Superior temporal gyrus (tissue), 1 donor: ENCODE data around the gene ATP9A.
A peak's percentile ranks its signal among the peaks of the same experiment; 100 is the strongest.
"Not testable (repeated sequence)": the region's sequence is repeated elsewhere in the genome, so short reads cannot be mapped to it uniquely, and the experiment has no call there.

ENCODE experiments used
- DNase-seq: peaks from one replicate; pipeline ENCODE4 v3.0.0-alpha.2; 2016; ENCODE audit errors: extremely low spot score

Gene ATP9A

GRCh38 chr20:51767867-51768758, at the start of gene ATP9A:
Gene ATP9A, minus strand, starts transcription at chr20:51768390. Its CDS starts 21 bp downstream, at chr20:51768369.
- no peak for DNase-seq

DNA sequence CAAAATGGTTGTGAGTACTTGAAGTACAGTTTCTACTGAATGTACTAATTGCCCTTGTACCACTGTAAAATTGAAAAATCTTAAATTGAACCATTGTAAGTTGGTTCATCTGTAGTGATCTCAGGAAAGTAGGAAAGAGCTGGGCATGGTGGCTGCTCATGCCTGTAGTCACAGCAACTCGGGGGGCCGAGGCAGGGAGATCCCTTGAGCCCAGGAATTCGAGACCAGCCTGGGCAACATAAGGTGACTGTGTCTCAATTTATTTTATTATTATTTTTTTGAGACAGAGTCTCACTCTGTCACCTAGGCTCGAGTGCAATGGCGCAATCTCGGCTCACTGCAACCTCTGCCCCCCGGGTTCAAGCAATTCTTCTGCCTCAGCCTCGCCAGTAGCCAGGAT, 48.7 kb upstream of the ATP9A start:
- not testable (repeated sequence) for DNase-seq

GRCh38 chr20:51815383-51816076, 47.3 kb upstream of the ATP9A start:
- no peak for DNase-seq

GRCh38 chr20:51812861-51813260, 44.7 kb upstream of the ATP9A start:
- no peak for DNase-seq

DNA sequence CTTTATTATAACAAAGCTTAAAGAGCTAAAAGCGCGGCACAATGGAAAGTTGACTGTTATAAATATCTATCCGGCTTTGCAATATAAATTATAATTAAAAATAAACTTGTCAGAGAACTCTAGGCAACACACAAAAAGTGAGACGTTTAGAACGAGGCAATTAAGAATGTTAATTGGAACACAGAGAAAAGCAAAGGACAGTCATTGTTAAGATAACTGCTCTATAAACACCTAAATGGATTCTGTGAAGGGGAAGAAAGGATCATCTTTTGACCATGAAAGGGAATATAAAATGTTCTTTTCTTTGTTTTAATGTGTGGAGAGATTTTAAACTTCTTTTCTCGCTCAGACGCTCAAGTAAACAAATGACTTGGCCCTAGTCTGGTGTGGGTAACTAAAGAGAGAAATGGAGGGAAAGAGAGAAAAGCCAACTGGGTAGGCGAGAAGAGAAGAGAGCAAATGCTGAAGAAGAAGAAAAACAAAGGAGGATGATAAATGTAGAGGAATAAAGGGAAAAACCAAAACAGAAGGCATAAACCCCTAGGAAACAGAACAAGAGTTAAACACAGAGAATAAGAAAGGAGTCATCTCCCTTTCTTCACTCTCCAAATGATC, 43.4 kb upstream of the ATP9A start:
- DNase-seq: no peak

- no peak for DNase-seq
Observed at GRCh38 chr20:51811042-51811355, 42.8 kb upstream of the ATP9A start.

DNA sequence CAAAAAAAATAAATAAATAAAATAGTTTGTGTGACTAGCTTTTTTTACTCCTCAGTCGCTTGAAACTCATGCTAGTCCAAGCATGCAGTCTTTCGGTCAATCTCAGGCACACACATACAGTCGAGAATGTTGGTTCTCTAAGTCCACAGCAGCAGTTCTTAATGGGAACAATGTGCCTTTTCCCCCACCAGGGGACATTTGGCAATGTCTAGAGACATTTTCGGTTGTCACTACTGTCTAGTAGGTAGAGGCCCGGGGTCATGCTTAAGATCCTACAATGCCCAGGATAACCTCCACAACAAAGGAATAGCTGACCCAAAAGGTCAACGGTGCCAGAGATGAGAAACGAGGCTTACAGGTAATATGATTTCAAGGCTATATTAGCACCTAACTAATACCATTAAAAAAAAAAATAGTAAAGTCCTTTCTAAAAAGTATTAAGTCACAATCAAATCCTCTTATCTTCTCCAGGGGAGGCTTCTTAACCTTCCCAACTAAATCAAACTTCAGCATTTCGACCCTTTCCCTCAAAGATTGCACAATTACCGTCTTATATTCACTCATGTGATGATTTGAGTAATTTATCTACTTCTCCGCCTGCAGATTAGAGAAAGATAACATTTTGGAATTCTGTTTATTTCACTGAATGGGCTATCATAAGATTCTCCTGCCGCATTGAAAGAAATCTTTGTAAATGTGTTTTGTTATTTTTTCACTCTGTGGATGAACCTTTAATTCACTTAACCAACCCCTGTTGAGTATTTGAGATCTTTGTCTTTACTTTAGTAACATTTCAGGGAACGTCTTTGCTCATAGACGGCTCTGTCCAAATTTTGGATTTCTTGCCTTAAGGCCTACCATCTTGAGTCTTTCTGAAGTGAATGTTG, 42.2 kb upstream of the ATP9A start:
- DNase-seq: no peak

DNA sequence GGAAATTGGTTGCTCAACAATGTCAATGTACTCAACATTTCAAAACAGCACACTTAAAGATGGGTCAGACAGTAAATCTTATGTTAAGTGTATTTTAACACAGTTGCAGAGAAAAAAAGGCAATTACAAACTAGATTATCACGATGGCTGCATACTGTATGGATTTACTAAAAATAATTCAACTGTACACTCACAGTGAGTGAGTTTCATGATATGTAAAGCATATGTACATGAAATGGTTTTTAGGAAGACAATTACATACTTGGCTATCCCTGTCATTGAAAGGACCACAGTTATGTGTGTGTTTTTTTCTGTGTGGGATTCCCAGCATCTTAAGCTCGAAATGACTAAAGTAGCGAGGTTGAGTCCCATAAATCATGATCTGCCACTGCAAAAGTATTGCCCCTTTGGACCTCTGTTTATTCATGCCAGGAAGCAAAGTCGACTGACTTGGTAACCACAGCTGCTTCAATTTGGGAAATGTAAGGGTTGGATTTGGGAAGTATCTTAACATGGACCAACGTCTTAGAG, 39.6 kb upstream of the ATP9A start:
- DNase-seq: no peak

GRCh38 chr20:51804754-51805153, 36.6 kb upstream of the ATP9A start:
- DNase-seq: no peak

GRCh38 chr20:51803148-51803854, 35.1 kb upstream of the ATP9A start:
- no peak for DNase-seq

- DNase-seq: no peak
Observed at GRCh38 chr20:51802170-51802751, 34.1 kb upstream of the ATP9A start, which contains the start of gene SALL4. Gene SALL4, minus strand, starts transcription at chr20:51802521. Its CDS starts 113 bp downstream, at chr20:51802408.

DNA sequence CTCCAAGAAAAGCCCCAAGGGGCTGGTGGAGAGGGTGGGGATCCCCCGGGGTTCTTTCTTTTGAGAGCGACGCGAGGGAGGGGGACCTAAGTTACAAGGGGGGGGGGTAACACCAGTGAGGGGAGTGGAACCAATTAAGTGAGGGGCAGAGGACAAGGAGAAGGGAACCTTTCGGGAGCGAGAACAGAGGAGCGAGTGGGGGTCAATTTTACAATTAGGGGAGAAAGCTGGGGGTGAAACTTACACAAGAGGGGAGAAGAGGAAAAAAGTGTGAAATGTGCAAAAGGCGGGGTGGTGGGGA, 33.6 kb upstream of the ATP9A start:
- DNase-seq: no peak

DNA sequence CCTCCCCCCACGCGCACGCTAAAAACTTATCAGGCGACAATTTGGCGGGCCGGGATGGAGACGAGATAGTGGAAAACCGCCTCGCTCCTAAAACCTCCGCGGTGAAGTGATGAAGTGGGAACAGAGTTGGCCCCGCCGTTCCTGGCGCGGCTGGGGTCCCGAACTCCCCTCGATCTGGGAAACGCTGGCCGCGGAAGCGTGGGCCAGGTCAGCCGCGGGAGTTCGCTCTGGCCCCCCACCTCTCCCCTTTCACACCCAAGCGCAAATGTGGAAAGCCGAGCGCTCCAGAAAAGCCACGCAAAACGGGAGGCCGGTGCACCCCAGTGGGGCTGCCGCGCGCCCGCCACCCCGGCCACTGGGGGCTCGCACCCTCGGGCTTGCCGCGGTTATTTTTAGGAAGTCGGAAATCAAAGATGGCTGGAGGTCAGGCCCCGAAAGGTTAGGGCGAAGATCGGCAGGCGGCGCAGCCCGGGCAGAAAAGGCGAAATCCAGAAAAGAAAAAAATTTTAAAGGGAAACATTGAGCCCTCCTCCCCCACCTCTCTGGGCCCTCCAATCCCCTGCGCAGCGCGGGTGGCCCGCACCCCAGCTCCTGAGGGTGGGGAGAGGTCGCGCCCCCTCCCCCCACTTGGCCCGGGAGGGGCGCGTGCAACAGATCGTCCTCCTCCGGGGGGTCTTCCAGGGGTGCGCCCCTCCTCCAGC, 33.1 kb upstream of the ATP9A start:
- DNase-seq: no peak

GRCh38 chr20:51800872-51801121, 32.6 kb upstream of the ATP9A start:
- DNase-seq: no peak

- peak; percentile 40 for DNase-seq
Observed at GRCh38 chr20:51800060-51800871, 32.1 kb upstream of the ATP9A start.

- no peak for DNase-seq
Observed at GRCh38 chr20:51799401-51799860, 31.2 kb upstream of the ATP9A start.

DNA sequence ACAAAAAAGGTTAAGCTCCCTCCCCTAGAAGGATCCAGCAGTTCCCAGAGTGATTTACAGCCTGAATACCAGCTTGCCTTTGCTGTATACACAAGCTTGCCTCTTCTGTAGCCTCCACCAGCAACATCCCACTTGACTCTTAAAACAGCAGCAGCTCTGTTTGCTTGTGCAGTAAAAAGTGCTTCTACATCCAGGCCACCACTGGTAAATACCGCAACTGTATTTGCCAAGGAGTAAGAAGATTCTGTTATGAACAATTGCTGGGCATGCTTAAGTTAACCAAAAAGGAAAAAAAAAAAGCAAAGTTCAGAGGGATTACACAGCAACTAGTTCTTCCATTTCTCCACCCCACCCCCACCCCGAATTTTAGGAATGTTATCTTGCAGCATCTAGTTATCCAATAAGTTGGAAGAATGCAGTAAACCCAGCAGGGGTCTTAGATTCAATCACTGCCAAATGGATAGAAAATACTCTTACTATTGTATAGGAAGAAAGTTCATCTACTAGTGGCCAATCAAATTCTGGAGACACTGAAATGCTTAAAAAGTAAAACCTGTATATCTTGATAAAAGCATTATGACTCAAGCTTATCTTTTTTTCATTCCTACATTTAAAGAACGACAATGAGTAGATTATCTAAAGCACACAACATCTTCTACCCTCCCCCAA, 29.3 kb upstream of the ATP9A start:
- no peak for DNase-seq

DNA sequence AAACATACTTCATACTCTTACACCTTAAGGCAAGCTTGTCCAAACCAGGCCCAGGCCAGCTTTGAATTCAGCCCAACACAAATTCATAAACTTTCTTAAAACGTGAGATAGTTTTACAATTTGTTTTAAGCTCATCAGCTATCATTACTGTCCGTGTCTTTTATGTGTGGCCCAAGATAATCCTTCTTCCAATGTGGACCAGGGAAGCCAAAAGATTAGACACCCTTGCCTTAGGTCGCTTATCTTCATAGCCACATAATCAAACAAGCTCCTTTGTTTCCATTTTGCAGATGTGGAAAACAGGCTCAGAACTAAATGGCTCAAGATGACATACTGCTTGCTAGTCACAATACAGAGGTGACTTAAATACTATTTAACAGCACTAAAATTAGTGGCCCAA, 28.1 kb upstream of the ATP9A start:
- DNase-seq: no peak

- DNase-seq: no peak
Observed at GRCh38 chr20:51792960-51793359, 24.8 kb upstream of the ATP9A start.
